Cardiac muscle cell (in vitro differentiated cells and primary cell): ENCODE results near the gene OPN1MW2. TPM values are rescaled to one million over a fixed set of nuclear protein-coding genes. Genes with fewer than 3 reads are reported as not detected.
"Not testable (repeated sequence)": the region's sequence is repeated elsewhere in the genome, so short reads cannot be mapped to it uniquely, and the experiment has no call there.

Experiments used
- DNase-seq, 2 donors: peaks; one replicate each; pipeline versions ENCODE4 v3.0.0 to v3.0.0-alpha.2; 2010 to 2017; ENCODE audit warnings: low read depth in 1 of 2, low spot score in 1 of 2
- H3K27ac ChIP-seq: fragments of 200-600 bp; sonication (generic); 2 replicates; pipeline ENCODE4 v1.5.1; 2016
- H3K27me3 ChIP-seq: fragments of 200-600 bp; sonication (generic); 2 replicates; pipeline ENCODE4 v1.6.0; 2016; ENCODE audit warnings: control low read depth
- H3K36me3 ChIP-seq: fragments of 200-600 bp; sonication (generic); 2 replicates; pipeline ENCODE4 v1.5.1; 2016; ENCODE audit warnings: control low read depth
- H3K4me1 ChIP-seq: fragments of 200-600 bp; sonication (generic); 2 replicates; pipeline ENCODE4 v1.8.1; 2017; ENCODE audit warnings: low read depth, mild to moderate bottlenecking, mixed run types
- H3K4me3 ChIP-seq: fragments of 200-600 bp; sonication (generic); 2 replicates; pipeline ENCODE4 v1.5.1; 2016; ENCODE audit warnings: mild to moderate bottlenecking
- H3K9me3 ChIP-seq: fragments of 200-600 bp; sonication (generic); 2 replicates; pipeline ENCODE4 v1.5.1; 2017; ENCODE audit warnings: low read depth, mild to moderate bottlenecking, control low read depth
- polyA plus RNA-seq: library from polyadenylated mRNA; unstranded; fragments of >200 nt; fragmentation: Nextera tagmentation; extraction: Ambion mirVana; gene quantifications from 2 replicates; pipeline ENCODE4 v1.2.1, GENCODE V29; 2016
- total RNA-seq: library from RNA; depleted of rRNA; stranded (reverse); fragments of >200 nt; gene quantifications from 2 replicates; pipeline ENCODE4 v1.2.3, GENCODE V29; 2016

OPN1MW2 gene
- total and polyA plus RNA-seq, 2 experiments from 2014 or later, result not detected

DNA sequence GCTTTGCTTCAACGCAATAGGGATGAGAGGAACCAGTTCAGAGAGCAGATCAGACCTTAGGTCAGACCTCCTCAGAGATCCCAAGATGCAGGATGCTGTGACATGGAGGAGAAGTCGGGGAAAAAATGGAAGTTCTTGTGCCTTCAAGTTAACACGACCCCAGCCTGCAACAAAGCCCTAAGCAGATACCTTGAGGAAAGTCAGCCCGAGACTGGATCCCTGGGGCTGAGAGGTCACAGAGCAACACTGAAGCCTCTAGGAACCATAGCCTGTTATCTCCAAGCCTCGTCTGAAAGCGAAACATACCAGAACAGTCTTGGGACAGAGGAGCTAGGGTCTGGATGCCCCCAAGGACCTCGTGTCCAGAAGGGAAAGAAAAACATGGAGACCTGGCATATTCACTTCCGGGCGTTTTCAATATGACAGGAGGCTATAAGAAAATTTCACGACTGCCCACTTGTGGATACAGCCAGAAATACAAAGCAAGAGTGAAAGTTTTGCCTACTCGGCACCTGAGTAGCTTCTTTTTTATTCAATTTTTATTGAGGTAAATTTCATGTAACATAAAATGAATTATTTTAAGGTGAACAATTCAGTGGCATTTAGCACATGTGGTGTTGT lies 19.5 kb downstream of the OPN1MW2 start:
- H3K9me3 ChIP-seq, result not testable (repeated sequence)

DNA sequence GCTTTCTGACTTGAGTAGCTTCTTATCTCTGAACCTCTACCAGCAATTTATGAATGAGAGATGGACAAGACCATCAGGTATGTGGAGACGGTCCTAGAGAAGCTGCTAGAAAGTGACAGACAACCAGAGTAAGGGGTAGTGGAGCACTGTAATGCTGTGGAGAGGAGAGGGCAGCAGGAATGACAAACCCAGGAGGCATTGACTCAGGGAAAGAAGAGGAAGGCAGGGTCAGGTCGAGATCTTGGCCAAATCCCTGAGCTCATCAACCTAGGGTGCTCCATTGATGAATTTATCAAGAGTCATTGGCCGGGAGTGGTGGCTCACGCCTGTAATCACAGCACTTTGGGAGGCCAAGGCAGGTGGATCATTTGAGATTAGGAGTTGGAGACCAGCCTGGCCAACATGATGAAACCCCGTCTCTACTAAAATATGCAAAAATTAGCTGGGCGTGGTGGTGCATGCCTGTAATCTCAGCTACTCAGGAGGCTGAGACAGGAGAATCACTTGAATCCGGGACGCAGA lies 20.5 kb downstream of the OPN1MW2 start:
- not testable (repeated sequence) for H3K27me3 ChIP-seq, H3K9me3 ChIP-seq, DNase-seq, H3K4me3 ChIP-seq, H3K4me1 ChIP-seq, H3K27ac ChIP-seq, H3K36me3 ChIP-seq

More for the DNA sequence above, 19.5 kb downstream of the OPN1MW2 start:
- not testable (repeated sequence) for H3K27ac ChIP-seq, H3K36me3 ChIP-seq, H3K4me1 ChIP-seq, H3K27me3 ChIP-seq, H3K4me3 ChIP-seq, DNase-seq

DNA sequence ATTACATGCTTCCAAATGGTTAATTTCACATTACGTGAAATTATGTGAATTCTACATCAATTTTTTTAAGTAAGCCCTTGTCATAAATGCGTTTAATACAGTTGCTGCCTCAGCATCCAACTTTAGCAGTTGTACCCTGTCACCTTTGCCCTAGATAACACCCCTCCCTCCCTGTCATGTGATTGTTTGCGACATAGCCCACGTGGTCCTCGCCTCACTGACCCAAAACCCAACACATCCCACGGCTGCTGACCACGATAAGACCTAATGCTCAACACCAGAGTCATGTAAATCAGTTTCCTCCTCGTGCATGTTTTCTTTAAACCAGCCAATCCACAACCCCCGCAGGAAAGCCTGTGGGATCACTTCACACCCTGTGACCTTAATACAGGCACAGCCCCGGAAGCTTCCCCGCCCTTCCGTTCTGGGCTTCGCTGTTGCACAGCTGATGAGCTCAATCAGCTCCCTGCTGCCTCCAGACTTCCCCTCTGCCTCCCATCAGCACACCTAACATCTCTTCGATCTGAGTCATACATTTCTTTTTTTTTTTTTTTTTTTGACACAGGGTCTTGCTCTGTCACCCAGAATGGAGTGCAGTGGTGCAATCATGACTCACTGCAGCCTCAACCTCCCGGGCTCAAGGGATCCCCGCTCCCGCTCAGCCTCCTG lies 28.0 kb downstream of the OPN1MW2 start:
- not testable (repeated sequence) for H3K9me3 ChIP-seq, H3K4me1 ChIP-seq, H3K4me3 ChIP-seq, H3K36me3 ChIP-seq, DNase-seq, H3K27ac ChIP-seq, H3K27me3 ChIP-seq

DNA sequence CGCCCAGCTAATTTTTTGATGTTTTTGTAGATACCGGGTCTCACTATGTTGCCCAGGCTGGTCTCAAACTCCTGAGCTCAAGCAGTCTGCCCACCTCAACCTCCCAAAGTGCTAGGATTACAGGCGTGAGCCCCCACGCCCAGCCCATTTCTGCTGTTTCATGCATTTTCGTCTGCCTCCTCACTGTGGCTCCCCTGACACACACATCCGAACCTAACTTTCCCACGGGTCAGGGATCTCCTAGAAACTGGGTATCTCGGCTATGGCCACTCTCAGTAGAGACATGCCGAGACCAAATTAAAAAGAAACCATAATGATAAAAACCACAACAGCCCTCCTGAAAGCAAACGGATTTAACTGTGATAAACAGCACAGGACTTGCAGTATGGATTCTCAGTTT lies 28.5 kb downstream of the OPN1MW2 start:
- not testable (repeated sequence) for H3K27me3 ChIP-seq, DNase-seq, H3K4me3 ChIP-seq, H3K36me3 ChIP-seq, H3K9me3 ChIP-seq, H3K27ac ChIP-seq, H3K4me1 ChIP-seq

DNA sequence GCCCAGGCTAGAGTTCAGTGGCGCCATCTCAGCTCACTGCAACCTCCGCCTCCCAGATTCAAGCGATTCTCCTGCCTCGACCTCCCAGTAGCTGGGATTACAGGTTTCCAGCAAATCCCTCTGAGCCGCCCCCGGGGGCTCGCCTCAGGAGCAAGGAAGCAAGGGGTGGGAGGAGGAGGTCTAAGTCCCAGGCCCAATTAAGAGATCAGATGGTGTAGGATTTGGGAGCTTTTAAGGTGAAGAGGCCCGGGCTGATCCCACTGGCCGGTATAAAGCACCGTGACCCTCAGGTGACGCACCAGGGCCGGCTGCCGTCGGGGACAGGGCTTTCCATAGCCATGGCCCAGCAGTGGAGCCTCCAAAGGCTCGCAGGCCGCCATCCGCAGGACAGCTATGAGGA lies 37.7 kb downstream of the OPN1MW2 start, which contains the start of gene OPN1MW3:
Gene OPN1MW3 (plus strand): TSS at position 301 of the 400 bp plus-strand sequence. CDS start 38 bp downstream, at position 339.
- H3K36me3 ChIP-seq, H3K9me3 ChIP-seq, H3K4me3 ChIP-seq, H3K27me3 ChIP-seq, DNase-seq, H3K4me1 ChIP-seq, H3K27ac ChIP-seq: not testable (repeated sequence)

DNA sequence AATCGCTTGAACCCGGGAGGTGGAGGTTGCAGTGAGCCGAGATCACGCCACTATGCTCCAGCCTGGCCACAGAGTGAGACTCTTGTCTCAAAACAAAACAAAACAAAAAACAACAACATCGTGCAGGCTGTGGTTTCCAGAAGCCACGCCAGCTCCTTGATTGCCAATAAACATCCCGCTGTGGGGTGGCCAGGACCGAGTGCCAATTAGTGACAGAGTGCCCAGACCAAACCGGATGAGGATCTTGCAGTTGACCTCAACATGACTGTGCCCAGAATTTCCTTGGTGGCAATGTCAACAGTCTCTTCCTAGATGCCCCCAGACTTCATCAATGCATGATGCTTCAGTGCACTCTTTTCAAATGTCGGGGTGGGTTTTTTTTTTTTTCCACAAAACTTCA lies 39.2 kb downstream of the OPN1MW2 start:
- not testable (repeated sequence) for H3K27me3 ChIP-seq, H3K9me3 ChIP-seq, H3K36me3 ChIP-seq, H3K4me1 ChIP-seq, DNase-seq, H3K4me3 ChIP-seq, H3K27ac ChIP-seq

DNA sequence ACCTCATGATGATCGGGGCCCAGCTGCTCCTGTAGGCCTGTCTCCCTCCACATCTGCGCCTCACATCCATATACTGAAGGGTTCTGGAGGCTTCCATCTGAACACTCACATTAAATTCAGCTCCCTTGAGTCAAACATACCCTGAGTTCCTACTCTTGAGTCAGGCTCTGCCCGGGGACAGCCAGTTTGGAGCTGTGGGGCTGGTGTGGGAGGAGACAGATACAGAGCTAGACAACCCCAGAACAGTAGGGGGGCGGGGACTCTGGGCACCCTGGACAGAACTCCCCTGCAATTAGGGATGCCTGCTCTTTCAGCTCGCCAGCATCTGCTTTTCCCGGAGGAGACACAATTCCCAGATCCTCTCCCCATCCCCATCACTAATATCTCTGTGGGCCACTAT lies 43.5 kb downstream of the OPN1MW2 start:
- not testable (repeated sequence) for H3K36me3 ChIP-seq, H3K9me3 ChIP-seq, H3K27me3 ChIP-seq, H3K4me3 ChIP-seq, H3K27ac ChIP-seq, H3K4me1 ChIP-seq, DNase-seq

DNA sequence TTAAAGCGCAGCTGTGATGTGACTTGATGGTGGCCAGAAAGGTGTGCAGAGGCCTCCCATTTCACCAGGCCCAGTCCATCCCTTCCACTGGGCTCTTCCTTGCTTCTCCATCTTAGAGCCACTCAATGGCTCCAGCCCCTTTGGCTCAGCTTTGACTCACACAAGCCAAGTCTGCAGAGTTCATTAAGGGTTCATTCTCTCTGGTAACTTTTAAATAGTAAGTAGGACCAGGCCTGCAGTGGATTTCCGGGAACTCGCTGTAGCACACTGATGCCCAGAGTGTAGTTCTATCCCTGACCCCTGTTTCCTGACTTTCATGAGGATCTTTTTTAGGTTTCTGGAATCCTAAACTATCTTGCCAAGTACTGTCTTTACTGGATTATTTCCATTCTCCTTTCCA lies 49.7 kb downstream of the OPN1MW2 start:
- H3K4me1 ChIP-seq, H3K36me3 ChIP-seq, DNase-seq, H3K27ac ChIP-seq, H3K9me3 ChIP-seq, H3K4me3 ChIP-seq, H3K27me3 ChIP-seq: not testable (repeated sequence)

Other genes with a start within 250 kb of the OPN1MW2 start
- 72.7 and 85.6 TPM in 2 replicates for gene HCFC1, start 247.9 kb upstream of the OPN1MW2 start, total RNA-seq
- 21.5 and 30.1 TPM in 2 replicates for gene HCFC1, start 247.9 kb upstream of the OPN1MW2 start, polyA plus RNA-seq
- 12.9 and 13.4 TPM in 2 replicates for gene TMEM187, start 247.0 kb upstream of the OPN1MW2 start, total RNA-seq
- gene TMEM187, start 247.0 kb upstream of the OPN1MW2 start, polyA plus RNA-seq, result 12.9 and 14.6 TPM in 2 replicates
- gene IRAK1, start 199.9 kb upstream of the OPN1MW2 start, total RNA-seq, result 22.7 and 27.3 TPM in 2 replicates
- gene IRAK1, start 199.9 kb upstream of the OPN1MW2 start, polyA plus RNA-seq, result 31.1 and 31.7 TPM in 2 replicates
- gene MECP2, start 122.0 kb upstream of the OPN1MW2 start, total RNA-seq, result 57.2 and 64.5 TPM in 2 replicates
- 15.6 and 17.9 TPM in 2 replicates for gene MECP2, start 122.0 kb upstream of the OPN1MW2 start, polyA plus RNA-seq
- not detected in 2 replicates for gene OPN1LW, start 75.5 kb upstream of the OPN1MW2 start, total RNA-seq
- gene OPN1LW, start 75.5 kb upstream of the OPN1MW2 start, polyA plus RNA-seq, result not detected in 2 replicates
- gene OPN1MW, start 37.2 kb upstream of the OPN1MW2 start, total RNA-seq, result not detected in 2 replicates
- gene OPN1MW, start 37.2 kb upstream of the OPN1MW2 start, polyA plus RNA-seq, result not detected in 2 replicates
- not detected in 2 replicates for gene OPN1MW3, start 37.8 kb downstream of the OPN1MW2 start, total RNA-seq
- not detected in 2 replicates for gene OPN1MW3, start 37.8 kb downstream of the OPN1MW2 start, polyA plus RNA-seq
- gene TEX28, start 75.4 kb downstream of the OPN1MW2 start, total RNA-seq, result not detected in 2 replicates
- not detected in 2 replicates for gene TEX28, start 75.4 kb downstream of the OPN1MW2 start, polyA plus RNA-seq
- gene TKTL1, start 76.0 kb downstream of the OPN1MW2 start, total RNA-seq, result not detected in 2 replicates
- not detected in 2 replicates for gene TKTL1, start 76.0 kb downstream of the OPN1MW2 start, polyA plus RNA-seq
- gene FLNA, start 154.9 kb downstream of the OPN1MW2 start, total RNA-seq, result 405 and 447 TPM in 2 replicates
- 250 and 341 TPM in 2 replicates for gene FLNA, start 154.9 kb downstream of the OPN1MW2 start, polyA plus RNA-seq
- 56.9 and 66.2 TPM in 2 replicates for gene EMD, start 159.5 kb downstream of the OPN1MW2 start, total RNA-seq
- gene EMD, start 159.5 kb downstream of the OPN1MW2 start, polyA plus RNA-seq, result 77.7 and 91.2 TPM in 2 replicates
- gene RPL10, start 178.6 kb downstream of the OPN1MW2 start, total RNA-seq, result 2,299 and 4,006 TPM in 2 replicates
- gene RPL10, start 178.6 kb downstream of the OPN1MW2 start, polyA plus RNA-seq, result 1,000 and 1,150 TPM in 2 replicates
- gene DNASE1L1, start 189.5 kb downstream of the OPN1MW2 start, total RNA-seq, result 34.3 and 40.4 TPM in 2 replicates
- gene DNASE1L1, start 189.5 kb downstream of the OPN1MW2 start, polyA plus RNA-seq, result 24.8 and 26.1 TPM in 2 replicates
- gene TAFAZZIN, start 191.8 kb downstream of the OPN1MW2 start, total RNA-seq, result 37.4 and 52.1 TPM in 2 replicates
- gene TAFAZZIN, start 191.8 kb downstream of the OPN1MW2 start, polyA plus RNA-seq, result 59.7 and 65.0 TPM in 2 replicates
- 52.4 and 71.8 TPM in 2 replicates for gene ATP6AP1, start 208.9 kb downstream of the OPN1MW2 start, total RNA-seq
- gene ATP6AP1, start 208.9 kb downstream of the OPN1MW2 start, polyA plus RNA-seq, result 132 and 155 TPM in 2 replicates
- gene GDI1, start 217.4 kb downstream of the OPN1MW2 start, total RNA-seq, result 159 and 190 TPM in 2 replicates
- gene GDI1, start 217.4 kb downstream of the OPN1MW2 start, polyA plus RNA-seq, result 131 and 144 TPM in 2 replicates
- 81.8 and 86.1 TPM in 2 replicates for gene FAM50A, start 224.4 kb downstream of the OPN1MW2 start, total RNA-seq
- 133 and 147 TPM in 2 replicates for gene FAM50A, start 224.4 kb downstream of the OPN1MW2 start, polyA plus RNA-seq
- 13.6 and 13.7 TPM in 2 replicates for gene PLXNA3, start 238.5 kb downstream of the OPN1MW2 start, total RNA-seq
- gene PLXNA3, start 238.5 kb downstream of the OPN1MW2 start, polyA plus RNA-seq, result 23.3 and 27.4 TPM in 2 replicates